SU-DHL-6 (cell line): ENCODE data around the gene CDYL2.

Experiments
- CTCF ChIP-seq: fragments of 200-600 bp; sonication (generic); IDR thresholded peaks from one replicate; pipeline ENCODE4 v1.5.1; 2017; ENCODE audit warnings: antibody characterized with exemption, mild to moderate bottlenecking, low read length, moderate library complexity; ENCODE audit not compliant: insufficient read depth, poor library complexity, severe bottlenecking
- EZH2phosphoT487 ChIP-seq: fragments of 200-600 bp; sonication (generic), shearing (Covaris generic); conservative IDR thresholded peaks from 2 replicates; pipeline ENCODE4 v1.6.1; 2018; ENCODE audit warnings: mild to moderate bottlenecking, antibody characterized with exemption, low read length, moderate library complexity, mixed read lengths

GRCh38 chr16:80664226-80664625, 140.2 kb downstream of the CDYL2 start:
- TF ChIP-seq CTCF: no peak
- no peak for TF ChIP-seq EZH2phosphoT487
